Measurements from ENCODE around the gene KCNJ16. TPM values are rescaled to one million over a fixed set of nuclear protein-coding genes. Genes with fewer than 3 reads are reported as not detected.

The KCNJ16 gene
- total RNA-seq, 2 donors from 2014 or later, result 53.4 to 58.6 TPM

DNA sequence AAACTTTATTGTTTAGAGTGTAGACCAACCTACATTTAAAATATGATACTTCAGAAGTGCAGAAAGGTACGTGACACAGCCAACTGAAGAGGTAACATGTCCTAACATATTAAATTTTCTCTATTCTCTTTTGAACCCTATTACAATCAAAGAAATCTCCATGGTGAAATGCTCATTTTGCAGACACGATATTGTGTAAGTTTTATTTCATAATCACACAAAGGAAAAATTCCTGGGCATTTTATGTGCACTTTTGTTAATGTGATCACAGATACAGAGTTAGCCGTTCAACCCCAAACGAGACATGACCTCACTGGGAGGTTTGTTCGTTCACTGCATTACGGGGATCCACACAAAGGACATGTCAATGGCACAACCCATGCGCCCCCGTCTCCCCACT is 21.8 kb downstream of the KCNJ16 start:
- Histone ChIP-seq H3K9me3 (no peaks in the 10 kb centered on the region), H3K27ac (no peak overlapping the region), H3K27me3 (no peaks in the 10 kb centered on the region), H3K36me3 (replicated peaks in 1 of 2; ENCODE audit: insufficient read depth in 1 of 2, low read depth in 2 of 2) (no peaks in the 10 kb centered on the region), H3K4me3 (no peak overlapping the region), H3K4me1 (no peaks in the 10 kb centered on the region)
- ATAC-seq (no peak), DNase-seq (no peak)
- intact Hi-C loops (cut with DNase I), result no loop called here
- TF ChIP-seq CTCF (IDR thresholded peaks at IDR 0.05) (no peak), POLR2A (IDR thresholded peaks at IDR 0.05) (no peak)
- 62 to 77% methylated on average over 8 of the region's 8 CpGs for WGBS, 2 donors

DNA sequence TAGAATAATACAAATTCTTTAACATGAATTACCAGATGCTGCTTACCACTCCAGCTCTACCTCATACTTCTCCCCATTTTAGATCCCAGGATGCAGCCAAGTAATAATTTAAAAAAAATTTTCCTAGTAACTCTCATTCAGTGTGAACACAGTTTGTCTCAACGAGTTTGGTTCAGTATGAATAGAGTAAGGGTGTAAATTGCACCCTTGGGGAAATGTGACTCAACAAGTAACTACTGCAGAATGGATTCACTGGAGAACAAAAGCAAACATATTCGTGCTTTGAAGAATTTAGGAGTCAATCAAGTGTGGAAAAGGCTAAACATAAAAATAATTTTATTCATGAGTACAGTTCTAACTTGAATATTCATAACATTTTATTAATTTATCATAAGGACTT is 23.0 kb downstream of the KCNJ16 start:
- Histone ChIP-seq H3K4me3 (no peak overlapping the region), H3K4me1 (no peaks in the 10 kb centered on the region), H3K27me3 (no peaks in the 10 kb centered on the region), H3K27ac (no peak overlapping the region), H3K9me3 (no peaks in the 10 kb centered on the region), H3K36me3 (replicated peaks in 1 of 2; ENCODE audit: insufficient read depth in 1 of 2, low read depth in 2 of 2) (no peaks in the 10 kb centered on the region)
- DNase-seq, result no peak
- no peak for ATAC-seq
- 44 to 47% methylated on average over 2 of the region's 2 CpGs for WGBS, 2 donors
- TF ChIP-seq CTCF (IDR thresholded peaks at IDR 0.05), result no peak
- TF ChIP-seq POLR2A (IDR thresholded peaks at IDR 0.05), result no peak
- intact Hi-C loops (cut with DNase I), result no loop called here

DNA sequence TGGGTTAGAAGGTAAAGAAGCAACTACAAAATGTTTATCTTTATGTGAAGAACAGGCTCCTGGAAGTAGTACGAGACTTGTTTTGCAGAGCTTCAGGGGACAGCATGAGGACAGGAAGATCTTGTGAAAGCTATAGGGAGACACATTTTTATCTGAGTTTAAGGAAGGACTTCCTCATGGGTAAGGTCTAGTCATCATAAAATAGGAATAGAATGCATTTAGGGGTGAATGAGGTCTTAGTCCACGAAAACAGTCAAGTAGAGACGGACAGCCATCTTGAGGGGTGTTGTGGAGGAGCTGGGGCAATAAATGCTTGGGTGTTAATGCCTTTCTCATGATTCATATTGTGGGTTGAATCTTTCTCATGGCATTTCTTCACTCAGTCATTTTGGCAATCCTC is 24.3 kb downstream of the KCNJ16 start:
- WGBS, 2 donors, result 79 to 94% methylated on average over 3 of the region's 3 CpGs
- Histone ChIP-seq H3K9me3 (no peaks in the 10 kb centered on the region), H3K4me1 (no peaks in the 10 kb centered on the region), H3K27ac (no peak overlapping the region), H3K36me3 (replicated peaks in 1 of 2; ENCODE audit: insufficient read depth in 1 of 2, low read depth in 2 of 2) (no peaks in the 10 kb centered on the region), H3K4me3 (no peak overlapping the region), H3K27me3 (no peaks in the 10 kb centered on the region)
- DNase-seq (no peak), ATAC-seq (no peak)
- no peak for TF ChIP-seq CTCF (IDR thresholded peaks at IDR 0.05)
- no peak for TF ChIP-seq POLR2A (IDR thresholded peaks at IDR 0.05)
- intact Hi-C loops (cut with DNase I), result no loop called here

DNA sequence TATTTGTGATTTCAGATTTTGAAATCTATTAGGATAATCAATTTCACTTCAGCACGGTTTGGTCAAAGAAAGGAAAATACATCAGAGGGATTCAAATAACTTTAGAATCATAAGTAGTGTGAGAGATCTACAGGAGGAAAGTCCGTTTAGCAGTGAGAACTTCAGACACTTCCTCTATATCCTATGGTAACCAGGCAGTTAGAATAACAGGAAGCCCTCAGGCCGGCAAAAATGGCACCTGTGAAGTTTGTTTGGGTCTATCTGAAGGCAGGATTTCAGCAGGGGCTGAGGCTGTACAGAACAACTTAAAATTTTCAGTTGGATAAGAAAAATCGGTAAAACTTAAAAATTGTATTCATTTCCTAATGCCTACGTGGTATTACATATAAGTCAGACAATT is 24.9 kb downstream of the KCNJ16 start:
- Histone ChIP-seq H3K27ac (no peak overlapping the region), H3K4me3 (no peak overlapping the region), H3K36me3 (replicated peaks in 1 of 2; ENCODE audit: insufficient read depth in 1 of 2, low read depth in 2 of 2) (no peaks in the 10 kb centered on the region), H3K27me3 (no peaks in the 10 kb centered on the region), H3K9me3 (no peaks in the 10 kb centered on the region), H3K4me1 (no peaks in the 10 kb centered on the region)
- ATAC-seq, result no peak
- TF ChIP-seq POLR2A (IDR thresholded peaks at IDR 0.05), result no peak
- TF ChIP-seq CTCF (IDR thresholded peaks at IDR 0.05), result no peak
- no peak for DNase-seq
- intact Hi-C loops (cut with DNase I), result no loop called here
- WGBS, 2 donors, result 68 to 73% methylated on average over 5 of the region's 5 CpGs

DNA sequence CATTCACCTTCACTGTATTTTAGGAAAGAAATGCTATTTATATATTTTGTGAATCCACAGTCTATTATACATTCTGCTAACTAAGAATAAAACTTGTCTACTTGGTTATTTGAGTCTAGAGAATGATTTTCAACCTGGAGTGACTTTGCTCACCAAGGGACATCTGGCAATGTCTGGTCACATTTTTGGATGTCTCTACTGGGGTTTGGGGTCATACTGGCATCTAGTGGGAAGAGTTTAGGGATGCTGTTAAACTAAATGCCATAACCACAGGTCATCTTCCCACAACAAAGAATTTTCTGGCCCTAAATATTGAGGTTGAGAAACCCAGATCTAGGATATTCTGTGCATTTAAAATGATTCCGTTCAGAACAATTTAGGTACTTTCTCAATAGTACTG is 26.0 kb downstream of the KCNJ16 start:
- WGBS, 2 donors, result 69 to 83% methylated on average over 1 of the region's 1 CpG
- intact Hi-C loops (cut with DNase I), result no loop called here
- no peak for TF ChIP-seq POLR2A (IDR thresholded peaks at IDR 0.05)
- peak in 2 of 7 experiments; percentile 7 to 14 for TF ChIP-seq CTCF (IDR thresholded peaks at IDR 0.05)

More for the DNA sequence above, 26.0 kb downstream of the KCNJ16 start:
- no peak overlapping the region for H3K27ac ChIP-seq
- no peak overlapping the region for H3K4me3 ChIP-seq
- ATAC-seq (no peak), DNase-seq (no peak)
- no peaks in the 10 kb centered on the region for H3K9me3 ChIP-seq
- no peaks in the 10 kb centered on the region for H3K27me3 ChIP-seq
- H3K36me3 ChIP-seq (replicated peaks in 1 of 2; ENCODE audit: insufficient read depth in 1 of 2, low read depth in 2 of 2), result no peaks in the 10 kb centered on the region
- no peaks in the 10 kb centered on the region for H3K4me1 ChIP-seq

All from body of pancreas (tissue), 4 donors.